ENCODE results near the gene ACBD6. TPM values are rescaled to one million over a fixed set of nuclear protein-coding genes. Genes with fewer than 3 reads are reported as not detected.

The ACBD6 gene
- total and polyA plus RNA-seq, 2 donors (not counting 1 experiment from before 2014, with no cell fraction given) = 52.9 to 80.9 TPM

GRCh38 chr1:180544050-180544449, 41.7 kb upstream of the ACBD6 start:
- CTCF ChIA-PET = no interaction called here
- 83% methylated on average over 4 of the region's 4 CpGs for WGBS (ENCODE audit: insufficient coverage)

GRCh38 chr1:180542838-180543145, 40.4 kb upstream of the ACBD6 start:
- WGBS (ENCODE audit: insufficient coverage) = no CpG with 5 or more reads among the region's 2 CpGs
- H3K27ac ChIP-seq (ENCODE audit: low read length in 2 of 2) = no peak overlapping the region
- H3K4me2 ChIP-seq (replicated peaks; ENCODE audit: low read depth, low read length, poor library complexity, severe bottlenecking) = no peak overlapping the region
- H3K36me3 ChIP-seq (replicated peaks in 1 of 2; ENCODE audit: control extremely low read depth in 1 of 2, control insufficient read depth in 1 of 2, extremely low read depth in 1 of 2, insufficient read depth in 2 of 2, low read length in 1 of 2) = no peaks in the 10 kb centered on the region
- DNase-seq = no peak
- H3K27me3 Mint-ChIP-seq = peaks cover 5% of the 10 kb centered on the region
- H3K4me3 ChIP-seq (ENCODE audit: control extremely low read depth in 1 of 5, extremely low read depth in 1 of 5, insufficient read depth in 1 of 5, low read depth in 2 of 5, low read length in 4 of 5) = no peak overlapping the region
- intact Hi-C loops (cut with micrococcal nuclease) = no loop called here
- no peak overlapping the region for H3K4me3 Mint-ChIP-seq
- no peaks in the 10 kb centered on the region for H3K9me3 ChIP-seq (ENCODE audit: control extremely low read depth in 1 of 3, control insufficient read depth in 2 of 3, insufficient read depth in 1 of 3, low read length in 2 of 3)
- H3K27ac Mint-ChIP-seq = no peak overlapping the region
- no peak for ATAC-seq (ENCODE audit: low read depth)
- CTCF ChIA-PET = no interaction called here
- H3K9ac ChIP-seq (ENCODE audit: low read length) = no peak overlapping the region
- H3K4me1 Mint-ChIP-seq = peaks cover 3% of the 10 kb centered on the region
- H3K27me3 ChIP-seq (replicated peaks in 1 of 4; ENCODE audit: control extremely low read depth in 1 of 4, control insufficient read depth in 3 of 4, insufficient read depth in 4 of 4, low read length in 3 of 4) = peaks cover 0 to 3% (median 0%) of the 10 kb centered on the region in 4 experiments
- H3K9me3 Mint-ChIP-seq (ENCODE audit: insufficient read depth) = no peaks in the 10 kb centered on the region
- H3K4me1 ChIP-seq (ENCODE audit: control insufficient read depth in 2 of 2, insufficient read depth in 2 of 2, low read length in 2 of 2) = no peaks in the 10 kb centered on the region
- TF ChIP-seq CTCF (IDR thresholded peaks at IDR 0.05) (no peak), EZH2 (IDR thresholded peaks at IDR 0.05; ENCODE audit: borderline replicate concordance, insufficient read depth, low read depth, low read length, poor library complexity, severe bottlenecking) (no peak)
- H3K79me2 ChIP-seq (ENCODE audit: control insufficient read depth, insufficient read depth, low read length) = no peaks in the 10 kb centered on the region
- no peak overlapping the region for H2AFZ ChIP-seq (ENCODE audit: insufficient read depth, low read depth, low read length, poor library complexity, severe bottlenecking)
- POLR2A ChIA-PET = no interaction called here
- H4K20me1 ChIP-seq (ENCODE audit: control insufficient read depth, insufficient read depth, low read length, poor library complexity, severe bottlenecking) = no peaks in the 10 kb centered on the region

More at GRCh38 chr1:180544050-180544449, 41.7 kb upstream of the ACBD6 start:
- Histone ChIP-seq H3K9ac (ENCODE audit: low read length) (no peak overlapping the region), H3K4me2 (replicated peaks; ENCODE audit: low read depth, low read length, poor library complexity, severe bottlenecking) (no peak overlapping the region), H2AFZ (ENCODE audit: insufficient read depth, low read depth, low read length, poor library complexity, severe bottlenecking) (no peak overlapping the region), H4K20me1 (ENCODE audit: control insufficient read depth, insufficient read depth, low read length, poor library complexity, severe bottlenecking) (no peaks in the 10 kb centered on the region), H3K9me3 (ENCODE audit: control extremely low read depth in 1 of 3, control insufficient read depth in 2 of 3, insufficient read depth in 1 of 3, low read length in 2 of 3) (no peaks in the 10 kb centered on the region), H3K4me3 (ENCODE audit: control extremely low read depth in 1 of 5, extremely low read depth in 1 of 5, insufficient read depth in 1 of 5, low read depth in 2 of 5, low read length in 4 of 5) (no peak overlapping the region), H3K4me1 (ENCODE audit: control insufficient read depth in 2 of 2, insufficient read depth in 2 of 2, low read length in 2 of 2) (no peaks in the 10 kb centered on the region), H3K79me2 (ENCODE audit: control insufficient read depth, insufficient read depth, low read length) (no peaks in the 10 kb centered on the region), H3K36me3 (replicated peaks in 1 of 2; ENCODE audit: control extremely low read depth in 1 of 2, control insufficient read depth in 1 of 2, extremely low read depth in 1 of 2, insufficient read depth in 2 of 2, low read length in 1 of 2) (no peaks in the 10 kb centered on the region), H3K27ac (ENCODE audit: low read length in 2 of 2) (no peak overlapping the region), H3K27me3 (replicated peaks in 1 of 4; ENCODE audit: control extremely low read depth in 1 of 4, control insufficient read depth in 3 of 4, insufficient read depth in 4 of 4, low read length in 3 of 4) (peaks cover 0 to 3% (median 0%) of the 10 kb centered on the region in 4 experiments)
- no peaks in the 10 kb centered on the region for H3K27me3 Mint-ChIP-seq
- ATAC-seq (ENCODE audit: low read depth) (no peak), DNase-seq (no peak)
- H3K4me1 Mint-ChIP-seq = peaks cover 3% of the 10 kb centered on the region
- POLR2A ChIA-PET = no interaction called here
- no peak overlapping the region for H3K27ac Mint-ChIP-seq
- H3K4me3 Mint-ChIP-seq = no peak overlapping the region
- no peak for TF ChIP-seq EZH2 (IDR thresholded peaks at IDR 0.05; ENCODE audit: borderline replicate concordance, insufficient read depth, low read depth, low read length, poor library complexity, severe bottlenecking)
- no peak for TF ChIP-seq CTCF (IDR thresholded peaks at IDR 0.05)
- intact Hi-C loops (cut with micrococcal nuclease) = no loop called here
- H3K9me3 Mint-ChIP-seq (ENCODE audit: insufficient read depth) = no peaks in the 10 kb centered on the region

Data from B cell (primary cell).